CD4-positive, alpha-beta T cell (primary cell): ENCODE data around the gene KRT2. TPM values are rescaled to one million over a fixed set of nuclear protein-coding genes. Genes with fewer than 3 reads are reported as not detected.
A peak's percentile ranks its signal among the peaks of the same experiment; 100 is the strongest.

Experiments
- ATAC-seq: fragments of 200-7000 bp; cut with Tn5 transposase; one replicate; pipeline ENCODE4 v1.10.0; 2022; ENCODE audit warnings: mild to moderate bottlenecking; ENCODE audit not compliant: poor library complexity
- CTCF ChIA-PET: fragments of 350-600 bp; sonication (Branson Sonifier 250); formaldehyde crosslinking; loops from one replicate; lab custom pipeline; 2021; ENCODE audit warnings: antibody characterized with exemption, inconsistent platforms; lab: Charles Lee
- POLR2A ChIA-PET: fragments of 350-600 bp; sonication (Branson Sonifier 250); formaldehyde crosslinking; loops from one replicate; lab custom pipeline; 2021; ENCODE audit warnings: antibody characterized with exemption, inconsistent platforms; lab: Charles Lee
- DNase-seq, 14 experiments: peaks; one replicate each; pipeline ENCODE4 v3.0.0-alpha.2; 2013 to 2020; ENCODE audit warnings: mixed read lengths in 2 of 14
- H3K27ac ChIP-seq, 2 donors: one replicate each; pipeline versions ENCODE4 v1.5.1 to v1.7.0; 2013; ENCODE audit warnings: low read length in 2 of 2, low read depth in 1 of 2, mild to moderate bottlenecking in 1 of 2
- H3K27me3 ChIP-seq, 2 experiments: 1 replicate in 1 of 2; 2 replicates in 1 of 2; pipeline versions ENCODE4 v1.6.1 to v1.7.0; 2013; ENCODE audit warnings: low read length in 2 of 2, control low read depth in 1 of 2, mild to moderate bottlenecking in 1 of 2, moderate library complexity in 1 of 2; ENCODE audit not compliant: insufficient read depth in 2 of 2, control insufficient read depth in 1 of 2
- H3K36me3 ChIP-seq: one replicate; pipeline ENCODE4 v1.6.1; 2013; ENCODE audit warnings: low read length, control low read depth; ENCODE audit not compliant: insufficient read depth
- H3K4me1 ChIP-seq: one replicate; pipeline ENCODE4 v1.6.1; 2013; ENCODE audit warnings: low read length, control low read depth; ENCODE audit not compliant: insufficient read depth
- H3K4me3 ChIP-seq: one replicate; pipeline ENCODE4 v1.5.1; 2013; ENCODE audit warnings: mild to moderate bottlenecking, low read length, moderate library complexity
- H3K9me3 ChIP-seq, 2 experiments: 1 replicate in 1 of 2; 2 replicates in 1 of 2; pipeline versions ENCODE4 v1.6.1 to v1.7.0; 2013; ENCODE audit warnings: low read length in 2 of 2, mild to moderate bottlenecking in 2 of 2, control low read depth in 1 of 2, moderate library complexity in 1 of 2; ENCODE audit not compliant: control insufficient read depth in 1 of 2, insufficient read depth in 1 of 2
- H3K27ac Mint-ChIP-seq: one replicate; pipeline ENCODE4 v1.8.0; 2020; ENCODE audit warnings: mixed read lengths
- H3K27me3 Mint-ChIP-seq: one replicate; pipeline ENCODE4 v1.8.0; 2021; ENCODE audit warnings: mixed read lengths
- H3K36me3 Mint-ChIP-seq: one replicate; pipeline ENCODE4 v1.8.0; 2021; ENCODE audit warnings: low read depth, mixed read lengths
- H3K4me1 Mint-ChIP-seq: one replicate; pipeline ENCODE4 v1.8.0; 2021; ENCODE audit warnings: low read depth, mixed read lengths
- H3K4me3 Mint-ChIP-seq: one replicate; pipeline ENCODE4 v1.8.0; 2020; ENCODE audit warnings: mild to moderate bottlenecking, mixed read lengths
- H3K9me3 Mint-ChIP-seq: one replicate; pipeline ENCODE4 v1.8.0; 2020; ENCODE audit warnings: mixed read lengths
- intact Hi-C, 2 experiments: fragments of 100-400 bp; cut with DNase I in 1 of 2; cut with micrococcal nuclease in 1 of 2; formaldehyde crosslinking; loops; one replicate each; pipeline versions ENCODE4 v1.15.1 to v1.9.0; 2023 to 2025; cut with DNase I, micrococcal nuclease
- total RNA-seq, 174 experiments: library from RNA in 2 of 174; stranded (reverse) in 2 of 174; gene quantifications; one replicate each; pipeline ENCODE4 v1.2.3 and lab custom pipeline; 2021 to 2026
- TF ChIP-seq, protein P1 (sequence below): fragments of 200-600 bp; IDR thresholded peaks from one replicate; pipeline ENCODE4 v1.8.0; 2022; ENCODE audit warnings: antibody characterized with exemption, mild to moderate bottlenecking

Gene KRT2
- total RNA-seq, 2 experiments from 2014 or later: 1.7 to 2.1 TPM

DNA sequence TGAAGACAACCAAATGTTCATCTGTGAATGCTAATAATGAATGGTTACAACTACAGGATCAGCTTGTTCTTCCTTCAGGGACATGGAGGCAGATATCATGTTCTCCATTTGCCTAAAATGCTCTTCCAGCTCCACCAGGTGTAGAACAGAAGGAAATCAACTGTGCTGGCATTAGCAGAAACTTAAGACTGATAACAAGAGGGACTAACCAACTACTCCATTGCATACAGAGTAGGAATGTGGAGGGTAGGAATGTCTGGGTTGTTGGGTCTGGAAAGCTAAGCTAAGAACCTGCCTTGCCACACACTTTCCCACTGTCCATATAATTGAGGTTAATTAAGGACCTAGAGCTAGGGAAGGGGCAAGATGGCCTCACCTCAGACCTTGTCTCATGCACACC, 11.4 kb upstream of the KRT2 start:
- Histone ChIP-seq H3K36me3 (no peaks in the 10 kb centered on the region), H3K27me3 (no peaks in the 10 kb centered on the region), H3K4me1 (peaks cover 8% of the 10 kb centered on the region), H3K27ac (no peak overlapping the region), H3K4me3 (no peak overlapping the region), H3K9me3 (no peaks in the 10 kb centered on the region)
- CTCF ChIA-PET: no interaction called here
- Mint-ChIP-seq H3K27ac (no peak overlapping the region), H3K27me3 (no peaks in the 10 kb centered on the region), H3K36me3 (no peaks in the 10 kb centered on the region), H3K4me1 (peaks cover 20% of the 10 kb centered on the region), H3K9me3 (no peaks in the 10 kb centered on the region), H3K4me3 (no peak overlapping the region)
- POLR2A ChIA-PET: interaction anchor here (1.0 kb wide), 1 partner anchor 77 kb away, joined by 3 read pairs; no protein-coding TSS in a partner anchor
- ATAC-seq: no peak
- intact Hi-C loops: no loop called here
- TF ChIP-seq, protein P1, sequence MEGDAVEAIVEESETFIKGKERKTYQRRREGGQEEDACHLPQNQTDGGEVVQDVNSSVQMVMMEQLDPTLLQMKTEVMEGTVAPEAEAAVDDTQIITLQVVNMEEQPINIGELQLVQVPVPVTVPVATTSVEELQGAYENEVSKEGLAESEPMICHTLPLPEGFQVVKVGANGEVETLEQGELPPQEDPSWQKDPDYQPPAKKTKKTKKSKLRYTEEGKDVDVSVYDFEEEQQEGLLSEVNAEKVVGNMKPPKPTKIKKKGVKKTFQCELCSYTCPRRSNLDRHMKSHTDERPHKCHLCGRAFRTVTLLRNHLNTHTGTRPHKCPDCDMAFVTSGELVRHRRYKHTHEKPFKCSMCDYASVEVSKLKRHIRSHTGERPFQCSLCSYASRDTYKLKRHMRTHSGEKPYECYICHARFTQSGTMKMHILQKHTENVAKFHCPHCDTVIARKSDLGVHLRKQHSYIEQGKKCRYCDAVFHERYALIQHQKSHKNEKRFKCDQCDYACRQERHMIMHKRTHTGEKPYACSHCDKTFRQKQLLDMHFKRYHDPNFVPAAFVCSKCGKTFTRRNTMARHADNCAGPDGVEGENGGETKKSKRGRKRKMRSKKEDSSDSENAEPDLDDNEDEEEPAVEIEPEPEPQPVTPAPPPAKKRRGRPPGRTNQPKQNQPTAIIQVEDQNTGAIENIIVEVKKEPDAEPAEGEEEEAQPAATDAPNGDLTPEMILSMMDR: no peak
- DNase-seq: no peak

DNA sequence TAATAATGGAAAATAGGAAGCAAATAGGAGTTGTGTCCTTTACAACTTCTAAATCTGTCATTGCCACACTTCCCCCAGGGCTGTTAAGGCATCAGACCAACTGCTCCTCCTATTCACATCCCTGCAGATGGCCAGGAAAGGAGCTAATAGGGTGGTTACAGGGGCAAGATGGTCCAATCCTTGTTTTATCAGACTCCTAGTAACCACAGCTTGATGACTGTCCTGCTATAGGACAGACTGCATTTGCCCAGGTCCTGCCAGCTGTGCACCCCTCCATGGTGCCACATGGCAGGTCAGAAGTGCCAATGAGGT, 10.9 kb upstream of the KRT2 start:
- Histone ChIP-seq H3K36me3 (no peaks in the 10 kb centered on the region), H3K4me3 (no peak overlapping the region), H3K27ac (no peak overlapping the region), H3K4me1 (peaks cover 8% of the 10 kb centered on the region), H3K9me3 (no peaks in the 10 kb centered on the region), H3K27me3 (no peaks in the 10 kb centered on the region)
- no peak for ATAC-seq
- Mint-ChIP-seq H3K36me3 (no peaks in the 10 kb centered on the region), H3K4me3 (no peak overlapping the region), H3K27ac (no peak overlapping the region), H3K27me3 (no peaks in the 10 kb centered on the region), H3K9me3 (no peaks in the 10 kb centered on the region), H3K4me1 (peaks cover 20% of the 10 kb centered on the region)
- POLR2A ChIA-PET: interaction anchor here (1.0 kb wide), 1 partner anchor 77 kb away, joined by 3 read pairs; no protein-coding TSS in a partner anchor
- TF ChIP-seq, protein P1: no peak
- DNase-seq: no peak
- CTCF ChIA-PET: no interaction called here
- intact Hi-C loops: no loop called here

DNA sequence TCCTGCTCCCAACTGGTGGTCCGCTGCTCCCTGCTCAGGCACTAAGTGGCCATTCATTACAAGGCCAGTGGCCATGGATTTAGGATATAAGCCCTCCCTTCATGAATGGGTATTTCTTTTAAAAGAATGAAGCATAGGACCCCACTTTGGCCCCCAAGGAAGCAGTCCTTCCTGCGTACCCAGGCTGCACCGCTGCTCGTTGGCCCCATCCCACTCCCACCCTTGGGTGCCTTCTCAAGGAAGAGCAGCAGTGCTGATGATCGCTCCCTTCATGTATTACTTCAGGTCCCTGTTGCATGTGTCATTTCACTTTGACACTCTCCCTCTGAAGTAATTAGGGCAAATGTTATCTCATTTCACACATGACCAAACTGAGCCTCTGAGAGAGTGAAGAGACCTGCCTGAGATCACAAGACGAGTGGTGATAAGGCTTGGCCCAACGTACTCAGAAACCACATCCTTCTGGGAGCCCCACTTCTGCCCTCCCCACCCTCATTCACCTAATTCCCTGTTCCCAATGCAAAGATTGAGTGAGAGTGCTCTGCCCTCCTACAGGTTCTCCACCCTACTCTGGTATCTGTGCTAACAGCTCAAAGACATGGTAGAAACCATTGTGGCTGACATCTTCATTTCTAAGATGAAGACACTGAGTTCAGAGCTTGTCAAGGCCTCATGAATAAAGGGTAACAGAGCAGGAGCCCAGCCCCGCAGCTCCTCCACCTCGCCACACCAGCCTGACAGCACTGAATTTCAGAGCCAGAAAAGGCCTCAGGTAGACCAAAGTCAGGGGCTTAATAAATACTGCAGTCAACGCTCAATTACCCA, 10.3 kb upstream of the KRT2 start:
- Mint-ChIP-seq H3K4me3 (no peak overlapping the region), H3K27me3 (no peaks in the 10 kb centered on the region), H3K4me1 (peaks cover 17% of the 10 kb centered on the region), H3K36me3 (no peaks in the 10 kb centered on the region), H3K9me3 (no peaks in the 10 kb centered on the region), H3K27ac (no peak overlapping the region)
- ATAC-seq: no peak
- H3K9me3 ChIP-seq: no peaks in the 10 kb centered on the region
- intact Hi-C loops: no loop called here
- H3K4me3 ChIP-seq: no peak overlapping the region
- POLR2A ChIA-PET: interaction anchor here (1.0 kb wide), 1 partner anchor 76 kb away, joined by 3 read pairs; no protein-coding TSS in a partner anchor
- H3K27ac ChIP-seq: no peak overlapping the region
- H3K4me1 ChIP-seq: peaks cover 8% of the 10 kb centered on the region
- peak in 1 of 14 experiments; percentile 26 for DNase-seq
- TF ChIP-seq, protein P1: no peak
- CTCF ChIA-PET: no interaction called here
- H3K27me3 ChIP-seq: no peaks in the 10 kb centered on the region
- no peaks in the 10 kb centered on the region for H3K36me3 ChIP-seq
